Activated CD4-positive, alpha-beta T cell treated with anti-CD3 and anti-CD28 coated beads, Interleukin-2, Interleukin-4, amounts not matched to agents 100 ng/mL and 50 ng/mL, durations not matched to agents 16 hours and 8 hours (primary cell): ENCODE results near the gene PLCB3.
"Not testable (repeated sequence)": the region's sequence is repeated elsewhere in the genome, so short reads cannot be mapped to it uniquely, and the experiment has no call there.

Experiments used
- DNase-seq: peaks from one replicate; pipeline ENCODE4 v3.0.0-alpha.2; 2020; ENCODE audit warnings: low spot score

PLCB3 gene

DNA sequence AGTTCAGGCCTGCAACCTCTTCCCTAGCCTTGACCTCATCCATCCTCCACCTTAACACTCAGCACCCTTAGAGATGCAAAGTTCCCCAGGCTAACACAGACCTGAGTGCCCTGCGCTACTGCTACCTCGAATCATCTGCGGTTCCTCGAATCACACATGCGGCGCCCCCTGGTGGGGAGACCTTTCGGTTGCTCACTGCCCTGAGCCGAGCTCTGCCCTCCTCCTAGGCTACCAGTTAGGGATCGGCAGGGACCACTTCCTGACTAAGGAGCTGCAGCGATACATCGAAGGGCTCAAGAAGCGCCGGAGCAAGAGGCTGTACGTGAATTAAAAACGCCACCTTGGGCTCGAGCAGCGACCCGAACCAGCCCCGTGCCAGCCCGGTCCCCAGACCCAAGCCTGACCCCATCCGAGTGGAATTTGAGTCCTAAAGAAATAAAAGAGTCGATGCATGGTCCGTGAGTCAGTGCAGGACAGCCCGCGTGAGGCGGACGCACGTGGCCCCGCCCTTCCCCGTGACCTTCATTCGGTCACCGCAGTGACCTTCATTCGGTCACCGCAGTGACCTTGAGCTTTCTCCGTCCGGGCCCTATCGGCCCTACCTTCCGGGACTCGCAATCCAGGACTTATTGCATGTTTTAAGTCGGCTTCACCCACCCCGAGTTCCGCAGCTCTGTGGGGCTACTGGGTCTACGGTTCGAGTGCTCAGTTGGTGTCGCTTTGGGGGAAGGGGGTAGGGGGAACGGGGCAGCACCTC, 53.2 kb downstream of the PLCB3 start:
- DNase-seq = peak; percentile 95

DNA sequence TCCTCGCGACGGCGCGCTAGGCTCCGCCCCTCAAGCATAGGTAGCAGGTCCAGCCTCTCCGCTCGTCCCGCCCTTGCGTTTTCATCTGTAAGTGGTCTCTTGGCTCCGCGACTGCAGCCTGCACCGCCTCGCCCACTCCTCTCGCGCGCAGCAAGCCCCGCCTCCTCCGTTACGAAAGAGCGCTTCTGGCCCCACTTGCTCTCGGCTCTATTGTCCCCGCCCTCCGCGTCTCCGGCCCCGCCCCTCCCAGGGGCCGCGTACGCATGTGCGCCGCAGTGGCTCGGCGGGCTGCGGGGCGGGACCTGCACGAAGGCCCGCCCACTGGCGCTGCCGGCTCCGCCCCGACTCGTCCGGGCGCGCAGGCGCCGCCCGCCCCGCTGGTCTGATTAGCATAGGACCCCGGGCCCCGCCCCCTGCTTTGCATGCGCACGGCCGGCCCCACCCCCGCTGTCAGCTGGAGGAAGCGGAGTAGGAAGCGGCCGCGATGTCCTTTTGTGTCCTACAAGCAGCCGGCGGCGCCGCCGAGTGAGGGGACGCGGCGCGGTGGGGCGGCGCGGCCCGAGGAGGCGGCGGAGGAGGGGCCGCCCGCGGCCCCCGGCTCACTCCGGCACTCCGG, 53.9 kb downstream of the PLCB3 start, which contains the start of gene ESRRA:
Gene ESRRA, plus strand, starts transcription at position 450 of the 616 bp plus-strand sequence. CDS start 1,656 bp downstream, outside the sequence.
- peak; percentile 100 for DNase-seq

DNA sequence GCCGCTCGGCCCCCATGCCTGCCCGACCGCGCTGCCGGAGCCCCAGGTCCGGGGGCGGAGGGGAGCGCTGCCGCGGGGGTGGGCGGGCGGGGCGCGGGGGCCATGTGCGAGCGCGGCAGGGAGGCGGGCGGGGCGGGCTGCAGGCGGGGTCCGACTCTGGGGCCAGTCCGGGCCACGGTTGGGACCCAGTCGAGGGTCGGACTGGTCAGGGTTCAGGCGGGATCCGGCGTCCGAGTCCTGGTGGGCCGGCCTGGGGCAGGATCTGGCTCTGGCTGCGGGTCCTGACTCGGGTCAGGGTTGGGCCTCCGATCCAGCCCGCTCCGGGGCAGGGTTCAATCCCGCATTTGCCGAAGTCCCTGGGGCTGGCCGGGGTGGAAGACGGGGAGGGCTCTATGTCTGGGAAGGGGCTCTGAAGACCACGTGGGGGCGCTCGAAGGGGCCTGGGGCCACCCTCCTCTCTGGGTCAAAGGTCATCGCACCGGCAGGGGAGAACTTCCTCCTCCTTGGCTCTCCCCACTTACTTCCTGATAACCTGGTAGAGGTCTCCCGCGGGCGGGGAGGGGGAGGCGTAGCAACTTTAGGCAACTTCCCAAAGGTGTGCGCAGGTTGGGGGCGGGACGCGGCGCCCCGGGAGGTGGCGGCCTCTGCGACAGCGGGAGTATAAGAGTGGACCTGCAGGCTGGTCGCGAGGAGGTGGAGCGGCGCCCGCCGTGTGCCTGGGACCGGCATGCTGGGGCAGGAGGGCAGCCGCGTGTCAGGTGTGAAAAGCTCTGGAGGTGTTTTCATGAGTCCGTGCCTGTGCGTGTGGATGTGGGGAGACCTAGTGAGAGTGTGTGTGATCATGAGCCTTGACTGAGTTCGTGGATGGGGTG, 54.6 kb downstream of the PLCB3 start:
- peak; percentile 79 for DNase-seq

DNA sequence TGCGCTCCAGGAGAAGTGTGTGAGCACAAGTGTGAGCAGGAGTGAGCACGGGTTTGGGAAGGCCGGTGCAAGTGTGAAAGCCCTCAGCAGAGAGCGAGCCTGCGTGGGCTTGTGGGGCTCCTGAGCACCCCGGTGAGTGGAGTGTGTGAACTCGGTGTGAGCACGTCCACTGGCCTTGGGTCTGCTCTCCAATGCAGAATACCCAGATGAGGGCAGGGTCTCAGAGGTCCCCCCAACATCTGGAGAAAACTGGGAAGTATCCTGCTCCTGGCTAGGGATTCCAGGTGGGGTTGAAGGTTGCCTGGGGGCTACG, 55.2 kb downstream of the PLCB3 start:
- DNase-seq = no peak

DNA sequence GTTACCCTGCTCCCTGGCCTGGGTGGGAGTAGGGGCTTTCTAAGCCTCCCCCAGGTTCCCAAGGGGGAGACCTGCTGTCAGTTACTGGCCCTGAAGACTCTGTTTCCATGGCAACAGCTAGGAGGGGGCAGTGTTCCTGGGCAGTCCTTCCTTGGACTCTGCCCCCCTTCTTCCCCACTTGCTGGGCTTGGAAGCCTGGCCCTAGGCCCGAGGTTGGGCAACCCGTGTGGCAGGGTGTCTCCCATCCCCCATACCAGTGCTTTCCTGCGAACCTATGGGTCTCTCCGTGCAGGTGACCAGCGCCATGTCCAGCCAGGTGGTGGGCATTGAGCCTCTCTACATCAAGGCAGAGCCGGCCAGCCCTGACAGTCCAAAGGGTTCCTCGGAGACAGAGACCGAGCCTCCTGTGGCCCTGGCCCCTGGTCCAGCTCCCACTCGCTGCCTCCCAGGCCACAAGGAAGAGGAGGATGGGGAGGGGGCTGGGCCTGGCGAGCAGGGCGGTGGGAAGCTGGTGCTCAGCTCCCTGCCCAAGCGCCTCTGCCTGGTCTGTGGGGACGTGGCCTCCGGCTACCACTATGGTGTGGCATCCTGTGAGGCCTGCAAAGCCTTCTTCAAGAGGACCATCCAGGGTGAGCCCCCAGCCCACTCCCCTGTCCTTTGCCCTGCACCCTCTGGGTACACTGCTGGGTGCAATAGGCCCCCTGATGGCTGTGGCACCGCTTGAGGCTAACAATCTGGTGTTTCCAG, 55.7 kb downstream of the PLCB3 start:
- DNase-seq = no peak

DNA sequence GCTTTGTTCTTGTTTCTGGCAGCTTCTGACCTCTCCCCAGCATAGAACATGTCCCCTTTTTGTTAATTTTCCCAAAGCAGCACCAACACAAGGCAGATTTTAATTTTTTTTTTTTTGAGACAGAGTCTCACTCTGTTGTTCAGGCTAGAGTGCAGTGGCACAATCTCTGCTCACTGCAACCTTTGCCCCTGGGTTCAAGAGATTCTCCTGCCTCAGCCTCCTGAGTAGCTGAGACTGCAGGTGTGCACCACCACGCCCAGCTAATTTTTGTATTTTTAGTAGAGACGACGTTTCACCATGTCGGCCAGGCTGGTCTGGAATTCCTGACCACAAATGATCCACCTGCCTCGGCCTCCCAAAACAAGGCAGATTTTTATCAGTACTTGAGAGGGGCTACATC, 56.5 kb downstream of the PLCB3 start:
- not testable (repeated sequence) for DNase-seq

DNA sequence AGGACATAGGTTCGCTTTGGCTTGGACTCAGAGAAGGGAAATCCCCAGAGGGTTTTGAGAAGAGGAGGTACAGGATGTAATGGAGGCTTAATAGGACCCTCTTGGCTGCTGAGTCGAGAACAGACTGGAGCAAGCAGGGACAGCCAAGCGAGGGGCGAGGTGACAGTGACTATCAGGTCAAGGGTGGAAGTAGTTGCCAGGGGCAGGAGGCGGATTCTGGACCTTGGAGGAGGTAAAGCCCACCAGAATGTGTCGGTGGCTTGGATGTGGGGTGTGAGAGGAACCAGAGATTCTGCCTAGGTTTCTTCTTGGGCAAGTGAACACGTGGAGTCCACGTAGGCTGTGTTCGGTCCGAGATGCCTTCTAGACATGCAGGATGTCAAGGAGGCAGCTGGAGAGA, 61.6 kb downstream of the PLCB3 start:
- DNase-seq = no peak

DNA sequence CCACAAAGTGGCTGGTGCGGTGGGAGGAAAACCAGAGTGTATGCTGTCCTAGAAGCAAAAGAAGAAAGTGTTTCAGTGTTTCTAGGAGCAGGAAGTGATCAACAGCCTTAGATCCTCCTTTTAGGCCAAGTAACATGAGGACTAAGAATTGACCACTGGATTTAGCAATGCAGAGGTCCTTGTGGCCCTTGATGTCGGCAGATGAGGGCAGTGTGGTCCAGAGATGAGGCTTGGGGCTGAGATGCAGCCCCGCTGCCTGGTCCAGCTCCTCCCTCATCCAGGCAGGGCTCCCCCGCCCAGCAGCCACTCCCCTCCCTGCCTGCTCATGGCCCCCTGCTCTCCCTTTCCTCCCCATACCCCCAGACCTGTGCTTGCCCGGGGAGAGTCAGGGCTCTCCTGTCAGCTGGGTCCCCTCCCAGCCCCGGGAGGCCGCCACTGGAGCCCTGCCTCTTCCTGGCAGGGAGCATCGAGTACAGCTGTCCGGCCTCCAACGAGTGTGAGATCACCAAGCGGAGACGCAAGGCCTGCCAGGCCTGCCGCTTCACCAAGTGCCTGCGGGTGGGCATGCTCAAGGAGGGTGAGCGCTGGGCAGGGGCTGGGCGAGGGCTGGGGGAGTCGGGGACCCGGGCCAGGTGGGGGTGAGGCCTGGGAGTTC, 62.3 kb downstream of the PLCB3 start:
- no peak for DNase-seq

DNA sequence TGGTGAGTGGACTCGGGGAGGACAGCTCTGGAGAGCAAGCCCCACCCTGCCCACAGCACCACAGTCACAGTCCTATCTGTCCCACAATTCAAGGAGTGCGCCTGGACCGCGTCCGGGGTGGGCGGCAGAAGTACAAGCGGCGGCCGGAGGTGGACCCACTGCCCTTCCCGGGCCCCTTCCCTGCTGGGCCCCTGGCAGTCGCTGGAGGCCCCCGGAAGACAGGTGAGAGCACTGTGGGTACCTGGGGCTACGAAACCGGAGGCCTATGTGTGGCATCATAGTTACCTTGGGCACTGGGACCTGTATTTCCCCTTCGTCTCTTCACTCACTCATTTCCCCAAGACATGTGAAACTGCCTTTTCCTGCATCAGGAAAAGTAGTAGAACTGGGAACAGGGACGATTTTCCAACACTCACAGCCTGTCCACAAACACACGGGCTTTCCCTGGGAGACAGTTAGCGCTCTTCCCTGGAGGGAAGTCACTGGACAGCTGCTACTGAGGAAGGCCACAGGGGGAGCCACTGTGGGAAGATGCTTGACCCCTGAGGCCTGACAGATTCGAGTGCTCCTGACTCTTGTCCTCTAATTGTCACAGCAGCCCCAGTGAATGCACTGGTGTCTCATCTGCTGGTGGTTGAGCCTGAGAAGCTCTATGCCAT, 62.9 kb downstream of the PLCB3 start:
- no peak for DNase-seq

DNA sequence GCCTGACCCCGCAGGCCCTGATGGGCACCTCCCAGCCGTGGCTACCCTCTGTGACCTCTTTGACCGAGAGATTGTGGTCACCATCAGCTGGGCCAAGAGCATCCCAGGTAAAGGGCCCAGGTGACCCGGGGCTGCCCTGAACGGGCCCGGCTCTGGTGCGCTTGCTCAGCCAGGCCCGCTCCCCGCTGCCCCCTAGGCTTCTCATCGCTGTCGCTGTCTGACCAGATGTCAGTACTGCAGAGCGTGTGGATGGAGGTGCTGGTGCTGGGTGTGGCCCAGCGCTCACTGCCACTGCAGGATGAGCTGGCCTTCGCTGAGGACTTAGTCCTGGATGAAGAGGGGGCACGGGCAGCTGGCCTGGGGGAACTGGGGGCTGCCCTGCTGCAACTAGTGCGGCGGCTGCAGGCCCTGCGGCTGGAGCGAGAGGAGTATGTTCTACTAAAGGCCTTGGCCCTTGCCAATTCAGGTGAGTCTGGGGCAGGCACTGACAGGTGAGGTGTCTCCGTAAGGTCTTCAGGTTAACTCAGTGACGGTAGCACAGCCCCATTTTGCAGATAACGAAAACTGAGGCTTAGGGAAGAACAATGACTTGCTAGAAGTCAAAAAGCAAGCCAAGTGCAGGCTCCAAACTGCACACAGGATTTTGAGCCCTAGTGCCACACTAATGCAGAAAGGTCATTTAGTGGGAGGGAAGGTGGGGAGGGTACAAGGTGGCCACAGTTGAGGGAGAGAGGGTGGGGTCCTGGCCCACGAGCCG, 63.7 kb downstream of the PLCB3 start:
- no peak for DNase-seq

DNA sequence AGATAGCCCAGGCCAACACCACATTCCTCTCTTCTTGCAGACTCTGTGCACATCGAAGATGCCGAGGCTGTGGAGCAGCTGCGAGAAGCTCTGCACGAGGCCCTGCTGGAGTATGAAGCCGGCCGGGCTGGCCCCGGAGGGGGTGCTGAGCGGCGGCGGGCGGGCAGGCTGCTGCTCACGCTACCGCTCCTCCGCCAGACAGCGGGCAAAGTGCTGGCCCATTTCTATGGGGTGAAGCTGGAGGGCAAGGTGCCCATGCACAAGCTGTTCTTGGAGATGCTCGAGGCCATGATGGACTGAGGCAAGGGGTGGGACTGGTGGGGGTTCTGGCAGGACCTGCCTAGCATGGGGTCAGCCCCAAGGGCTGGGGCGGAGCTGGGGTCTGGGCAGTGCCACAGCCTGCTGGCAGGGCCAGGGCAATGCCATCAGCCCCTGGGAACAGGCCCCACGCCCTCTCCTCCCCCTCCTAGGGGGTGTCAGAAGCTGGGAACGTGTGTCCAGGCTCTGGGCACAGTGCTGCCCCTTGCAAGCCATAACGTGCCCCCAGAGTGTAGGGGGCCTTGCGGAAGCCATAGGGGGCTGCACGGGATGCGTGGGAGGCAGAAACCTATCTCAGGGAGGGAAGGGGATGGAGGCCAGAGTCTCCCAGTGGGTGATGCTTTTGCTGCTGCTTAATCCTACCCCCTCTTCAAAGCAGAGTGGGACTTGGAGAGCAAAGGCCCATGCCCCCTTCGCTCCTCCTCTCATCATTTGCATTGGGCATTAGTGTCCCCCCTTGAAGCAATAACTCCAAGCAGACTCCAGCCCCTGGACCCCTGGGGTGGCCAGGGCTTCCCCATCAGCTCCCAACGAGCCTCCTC, 64.6 kb downstream of the PLCB3 start:
- not testable (repeated sequence) for DNase-seq

DNA sequence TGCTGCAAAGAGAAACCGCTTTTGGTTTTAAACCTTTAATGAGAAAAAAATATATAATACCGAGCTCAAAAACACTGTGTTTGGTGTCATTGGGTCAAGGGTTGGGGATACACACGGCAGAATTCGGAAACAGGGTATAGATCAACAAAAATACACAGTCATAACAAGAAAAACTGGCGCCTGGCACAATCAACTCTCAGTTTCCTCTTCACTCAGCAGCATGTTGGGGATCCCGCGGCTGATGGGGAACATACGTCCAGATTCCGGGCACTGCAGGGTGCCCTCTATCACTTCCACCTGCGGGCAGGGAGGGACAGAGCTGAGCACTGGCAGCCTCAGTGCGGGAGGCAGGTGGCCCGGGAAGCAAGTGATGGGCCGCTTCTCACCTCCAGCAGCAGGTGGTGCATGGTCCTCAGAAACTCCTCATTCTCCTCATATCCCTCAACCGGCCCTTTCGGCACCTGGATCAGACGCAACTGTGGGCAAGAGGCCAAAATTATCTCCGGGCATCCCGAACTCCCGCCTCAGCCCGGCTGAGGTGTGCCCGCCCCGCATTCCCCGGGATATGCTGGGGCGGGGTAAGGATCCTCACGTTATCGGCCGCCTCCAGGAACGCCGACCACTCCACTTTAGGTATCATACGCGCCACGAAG, 65.5 kb downstream of the PLCB3 start:
- peak; percentile 70 for DNase-seq

DNA sequence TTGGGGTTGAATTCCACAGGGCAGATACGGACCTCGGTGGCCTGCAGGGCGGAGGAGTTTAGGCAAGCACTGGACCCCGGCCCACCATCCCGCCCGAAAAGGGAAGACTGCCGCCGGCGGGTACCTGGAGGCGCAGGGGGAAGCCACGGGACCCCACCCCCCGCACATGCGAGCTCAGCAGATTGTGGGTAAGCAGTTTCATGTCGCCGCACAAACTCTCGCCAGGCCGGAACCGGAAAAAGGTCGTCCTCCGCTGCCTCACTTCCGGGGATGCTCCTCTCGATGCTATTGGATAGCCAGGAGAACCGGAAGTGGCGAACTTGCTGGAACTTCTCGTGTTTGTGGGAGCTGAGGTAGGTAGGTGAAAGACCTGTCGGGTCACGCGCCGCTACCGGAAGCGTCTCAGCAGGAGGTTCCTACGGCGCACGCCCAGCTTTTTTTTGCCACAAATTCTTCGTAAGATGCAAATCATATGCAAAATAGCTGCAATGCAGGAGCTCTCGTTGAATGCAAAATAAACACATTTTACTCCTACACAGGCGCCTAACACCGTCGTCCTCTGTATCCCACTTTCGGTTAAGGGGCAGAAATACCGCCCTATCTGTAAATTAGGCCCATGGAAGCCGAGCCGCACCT, 66.1 kb downstream of the PLCB3 start, which contains the start of gene TRMT112:
Gene TRMT112, minus strand, starts transcription at position 235 of the 636 bp plus-strand sequence. Its CDS starts 33 bp downstream, at position 202.
- peak; percentile 99 for DNase-seq

DNA sequence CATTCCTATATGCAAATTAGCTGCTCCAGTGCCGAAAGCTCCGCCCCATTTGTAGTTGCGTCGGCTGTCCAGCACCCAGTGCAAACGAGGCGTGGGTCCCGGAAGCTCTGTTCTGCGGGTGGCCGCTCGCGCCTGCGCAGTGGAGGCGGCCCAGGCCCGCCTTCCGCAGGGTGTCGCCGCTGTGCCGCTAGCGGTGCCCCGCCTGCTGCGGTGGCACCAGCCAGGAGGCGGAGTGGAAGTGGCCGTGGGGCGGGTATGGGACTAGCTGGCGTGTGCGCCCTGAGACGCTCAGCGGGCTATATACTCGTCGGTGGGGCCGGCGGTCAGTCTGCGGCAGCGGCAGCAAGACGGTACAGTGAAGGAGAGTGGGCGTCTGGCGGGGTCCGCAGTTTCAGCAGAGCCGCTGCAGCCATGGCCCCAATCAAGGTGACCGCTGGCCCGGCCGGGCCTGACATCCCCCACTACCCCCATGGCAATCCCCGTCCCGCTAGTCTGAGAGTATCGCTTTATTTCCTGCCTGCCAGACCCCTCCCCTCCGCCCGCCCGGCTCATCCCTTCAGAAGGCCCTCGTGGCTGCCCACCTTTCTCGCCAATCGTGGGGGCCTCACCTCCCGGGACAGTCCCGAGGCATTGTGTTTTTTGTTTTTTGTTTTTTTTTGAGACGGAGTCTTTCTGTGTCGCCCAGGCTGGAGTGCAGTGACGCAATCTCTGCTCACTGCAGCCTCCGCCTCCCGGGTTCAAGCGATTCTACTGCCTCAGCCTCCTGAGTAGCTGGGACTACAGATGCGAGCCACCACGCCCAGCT, 66.8 kb downstream of the PLCB3 start, which contains the start of gene PRDX5:
Gene PRDX5, plus strand, starts transcription at position 161 of the 805 bp plus-strand sequence. Its CDS starts 95 bp downstream, at position 256.
- peak; percentile 97 for DNase-seq
